Measurements from ENCODE around the gene MSRB3. TPM values are rescaled to one million over a fixed set of nuclear protein-coding genes. Genes with fewer than 3 reads are reported as not detected.

MSRB3 gene
- total RNA-seq: 100 to 1,000 TPM in 9 of 10 donors, 10 to 100 TPM in 1; 98.2 to 169 (median 121) TPM
- 10 to 100 TPM; 44.7 to 52.4 TPM for polyA plus RNA-seq
- long read RNA-seq, donor 1, full-length matches to known transcripts: 207 of 255 reads
- long read RNA-seq, donor 1, partial matches to known transcripts: 5 of 255 reads
- long read RNA-seq, donor 1, other reads (novel, unspliced or antisense): 43 of 255 reads
- long read RNA-seq, donor 2, full-length matches to known transcripts: 322 of 388 reads
- long read RNA-seq, donor 2, partial matches to known transcripts: 8 of 388 reads
- long read RNA-seq, donor 2, other reads (novel, unspliced or antisense): 58 of 388 reads
- long read RNA-seq, donor 3, full-length matches to known transcripts: 437 of 516 reads
- long read RNA-seq, donor 3, partial matches to known transcripts: 11 of 516 reads
- long read RNA-seq, donor 3, other reads (novel, unspliced or antisense): 68 of 516 reads

GRCh38 chr12:65278576-65279368 lies at the start of gene MSRB3:
Gene MSRB3, plus strand, starts transcription at chr12:65278683. Its CDS starts 29,897 bp downstream, at chr12:65308580.
- peak; percentile 81 to 85 for DNase-seq
- H3K4me1 ChIP-seq: peaks cover 0 to 51% (median 39%) of the 10 kb centered on the region in 9 donors

GRCh38 chr12:65229441-65229840 lies 49.0 kb upstream of the MSRB3 start:
- Histone ChIP-seq H3K4me3 (no peak overlapping the region), H3K36me3 (peaks cover 0 to 26% (median 7%) of the 10 kb centered on the region in 9 donors), H3K27ac (no peak overlapping the region), H3K27me3 (no peaks in the 10 kb centered on the region), H3K4me1 (peaks cover 0 to 6% (median 0%) of the 10 kb centered on the region in 9 donors), H3K9me3 (peaks cover 0 to 33% (median 15%) of the 10 kb centered on the region in 11 donors)
- ATAC-seq (no peak), DNase-seq (no peak)
- TF ChIP-seq CTCF (IDR thresholded peaks at IDR 0.05): no peak
- WGBS, 2 donors: 71 to 93% methylated on average over 1 of the region's 1 CpG
- intact Hi-C loops (cut with DNase I): no loop called here

More at GRCh38 chr12:65278576-65279368, at the start of gene MSRB3:
- no peaks in the 10 kb centered on the region for H3K27me3 ChIP-seq
- H3K36me3 ChIP-seq: peaks cover 0 to 5% (median 0%) of the 10 kb centered on the region in 9 donors
- peak within 1 kb of the TSS; percentile 73 to 96 (median 88) for H3K4me3 ChIP-seq
- H3K27ac ChIP-seq: peak within 1 kb of the TSS; percentile 87 to 99 (median 92)
- ATAC-seq: peak; percentile 95 to 97 (median 96)
- no peaks in the 10 kb centered on the region for H3K9me3 ChIP-seq
- TF ChIP-seq CTCF (IDR thresholded peaks at IDR 0.05): peak in 3 of 9 donors; percentile 12 to 31 (median 25)
- intact Hi-C loops (cut with DNase I): no loop called here
- 0 to 1% methylated on average over 70 to 85 of the region's 85 CpGs for WGBS, 2 donors

- 23 to 25% methylated on average over 3 of the region's 3 CpGs for WGBS, 2 donors
- H3K27ac ChIP-seq: no peak overlapping the region
- peaks cover 0 to 6% (median 0%) of the 10 kb centered on the region in 9 donors for H3K4me1 ChIP-seq
- TF ChIP-seq CTCF (IDR thresholded peaks at IDR 0.05): peak; percentile 40 to 73 (median 57)
- no peaks in the 10 kb centered on the region for H3K27me3 ChIP-seq
- intact Hi-C loops (cut with DNase I): loop anchor here in 8 of 10 donors (2.0 to 5.0 kb wide), 5 partner anchors 60 to 342 kb away; partner anchors contain the start of gene WIF1 (in 1 of the 8)
- peaks cover 0 to 25% (median 15%) of the 10 kb centered on the region in 11 donors for H3K9me3 ChIP-seq
- no peak for ATAC-seq
- H3K4me3 ChIP-seq: no peak overlapping the region
- peaks cover 0 to 26% (median 7%) of the 10 kb centered on the region in 9 donors for H3K36me3 ChIP-seq
- no peak for DNase-seq
Observed at GRCh38 chr12:65232476-65233077, 45.9 kb upstream of the MSRB3 start.

GRCh38 chr12:65237153-65237552 lies 41.3 kb upstream of the MSRB3 start:
- WGBS, 2 donors: 97 to 100% methylated on average over 1 of the region's 1 CpG
- Histone ChIP-seq H3K36me3 (peaks cover 0 to 33% (median 8%) of the 10 kb centered on the region in 9 donors), H3K4me1 (peaks cover 0 to 3% (median 0%) of the 10 kb centered on the region in 9 donors), H3K27ac (no peak overlapping the region), H3K4me3 (no peak overlapping the region), H3K27me3 (no peaks in the 10 kb centered on the region), H3K9me3 (no peaks in the 10 kb centered on the region)
- no peak for ATAC-seq
- no peak for DNase-seq
- no peak for TF ChIP-seq CTCF (IDR thresholded peaks at IDR 0.05)
- intact Hi-C loops (cut with DNase I): no loop called here
